ENCODE measurements around the gene SLBP.

DNA sequence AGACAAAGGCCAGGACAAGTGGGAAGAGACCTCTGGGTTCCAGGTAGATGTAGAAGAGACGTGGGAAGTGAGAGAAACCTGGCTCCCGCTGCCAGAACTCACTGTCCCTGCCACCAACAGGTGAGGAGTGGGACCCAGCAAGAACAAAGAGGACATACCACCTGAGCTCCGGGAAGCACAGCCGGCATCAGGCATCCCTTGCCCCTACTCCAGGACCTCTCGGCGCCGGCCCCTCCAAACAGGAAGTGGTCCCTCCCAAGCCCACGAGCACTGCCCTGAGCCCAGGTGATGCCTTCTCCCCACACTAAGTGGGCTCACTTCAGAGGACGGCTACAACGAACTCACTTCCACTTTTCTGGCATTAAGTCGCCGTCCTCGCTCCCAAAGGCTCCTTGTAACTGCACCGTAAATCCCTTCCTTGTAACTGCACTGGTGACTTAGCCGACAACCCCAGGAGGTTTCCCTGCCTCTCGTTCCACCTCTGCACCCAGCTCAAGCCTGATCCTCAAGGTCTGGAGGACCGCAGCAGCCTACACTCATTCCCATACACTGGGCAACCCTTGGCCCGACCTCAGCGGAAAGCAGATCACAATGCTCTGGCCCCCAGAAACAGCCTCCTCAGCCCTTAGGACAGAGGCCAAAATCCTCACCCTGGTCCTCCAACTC lies 36.9 kb downstream of the SLBP start:
- TF ChIP-seq, protein P1, sequence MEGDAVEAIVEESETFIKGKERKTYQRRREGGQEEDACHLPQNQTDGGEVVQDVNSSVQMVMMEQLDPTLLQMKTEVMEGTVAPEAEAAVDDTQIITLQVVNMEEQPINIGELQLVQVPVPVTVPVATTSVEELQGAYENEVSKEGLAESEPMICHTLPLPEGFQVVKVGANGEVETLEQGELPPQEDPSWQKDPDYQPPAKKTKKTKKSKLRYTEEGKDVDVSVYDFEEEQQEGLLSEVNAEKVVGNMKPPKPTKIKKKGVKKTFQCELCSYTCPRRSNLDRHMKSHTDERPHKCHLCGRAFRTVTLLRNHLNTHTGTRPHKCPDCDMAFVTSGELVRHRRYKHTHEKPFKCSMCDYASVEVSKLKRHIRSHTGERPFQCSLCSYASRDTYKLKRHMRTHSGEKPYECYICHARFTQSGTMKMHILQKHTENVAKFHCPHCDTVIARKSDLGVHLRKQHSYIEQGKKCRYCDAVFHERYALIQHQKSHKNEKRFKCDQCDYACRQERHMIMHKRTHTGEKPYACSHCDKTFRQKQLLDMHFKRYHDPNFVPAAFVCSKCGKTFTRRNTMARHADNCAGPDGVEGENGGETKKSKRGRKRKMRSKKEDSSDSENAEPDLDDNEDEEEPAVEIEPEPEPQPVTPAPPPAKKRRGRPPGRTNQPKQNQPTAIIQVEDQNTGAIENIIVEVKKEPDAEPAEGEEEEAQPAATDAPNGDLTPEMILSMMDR (IDR thresholded peaks at IDR 0.05 in 4 of 5, conservative IDR thresholded peaks at IDR 0.05 in 1 of 5): no peak
- no peak for TF ChIP-seq POLR2A (IDR thresholded peaks at IDR 0.05)
